Heart right ventricle (tissue), 16 donors: ENCODE data around the gene EIF1AD. TPM values are rescaled to one million over a fixed set of nuclear protein-coding genes. Genes with fewer than 3 reads are reported as not detected.
"Not testable (repeated sequence)": the region's sequence is repeated elsewhere in the genome, so short reads cannot be mapped to it uniquely, and the experiment has no call there.

ENCODE experiments used
- ATAC-seq, 8 donors: fragments of 200-7000 bp; cut with Tn5 transposase; one replicate each; pipeline ENCODE4 v1.9.1; 2020; ENCODE audit warnings: mild to moderate bottlenecking in 8 of 8, moderate library complexity in 8 of 8, moderate number of reproducible peaks in 1 of 8
- DNase-seq, 2 donors: peaks; one replicate each; pipeline ENCODE4 v3.0.0-alpha.2; 2020
- H3K27ac ChIP-seq, 10 donors: fragments of 200-600 bp; sonication (generic) in 2 of 10; one replicate each; pipeline versions ENCODE4 v1.5.0 to v1.8.0; 2020 to 2022; ENCODE audit warnings: mild to moderate bottlenecking in 3 of 10
- H3K27me3 ChIP-seq, 7 donors: fragments of 200-600 bp; one replicate each; pipeline ENCODE4 v1.8.0; 2021 to 2022; ENCODE audit warnings: mild to moderate bottlenecking in 2 of 7
- H3K36me3 ChIP-seq, 9 donors: fragments of 200-600 bp; sonication (generic) in 1 of 9; one replicate each; pipeline versions ENCODE4 v1.5.0 to v1.8.0; 2020 to 2022; ENCODE audit warnings: mild to moderate bottlenecking in 2 of 9
- H3K4me1 ChIP-seq, 9 donors: fragments of 200-600 bp; sonication (generic) in 1 of 9; one replicate each; pipeline versions ENCODE4 v1.5.0 to v1.8.0; 2020 to 2022; ENCODE audit warnings: mild to moderate bottlenecking in 4 of 9
- H3K4me3 ChIP-seq, 10 donors: fragments of 200-600 bp; sonication (generic) in 2 of 10; one replicate each; pipeline versions ENCODE4 v1.5.0 to v1.8.0; 2020 to 2022; ENCODE audit warnings: mild to moderate bottlenecking in 7 of 10, moderate library complexity in 2 of 10
- H3K9me3 ChIP-seq, 11 donors: fragments of 200-600 bp in 10 of 11; sonication (generic) in 2 of 11; one replicate each; pipeline versions ENCODE4 v1.5.0 to v1.8.0; 2013 to 2022; ENCODE audit warnings: mild to moderate bottlenecking in 2 of 11, control low read depth in 1 of 11, moderate library complexity in 1 of 11
- WGBS, 2 donors: extraction: QIAGEN DNeasy Blood & Tissue Kit; methylation state at CpG; one replicate each; pipeline ENCODE4 v1.1.7; 2013; ENCODE audit warnings: inconsistent platforms in 1 of 2; 5-methylcytosine and 5-hydroxymethylcytosine counted together
- intact Hi-C, 10 donors: fragments of 100-400 bp; cut with DNase I; formaldehyde crosslinking; loops; one replicate each; pipeline versions ENCODE4 v1.11.1 to v1.14.2; 2022
- polyA plus RNA-seq, 2 donors: library from polyadenylated mRNA; stranded (reverse); fragments of 200-250 nt; gene quantifications; one replicate each; pipeline ENCODE4 v1.2.3, GENCODE V29; 2013
- total RNA-seq, 10 donors: library from RNA; stranded (reverse); fragmentation: NEBNext Ultra II Directional in 3 of 10; extraction: Animal tissue kit (Norgen Biotek cat#: 25700) in 3 of 10; gene quantifications; one replicate each; pipeline versions ENCODE4 v1.2.1 to v1.2.4, GENCODE V29; 2021 to 2023
- TF ChIP-seq, protein P1 (sequence below), 9 donors: fragments of 200-600 bp; sonication (generic) in 2 of 9; IDR thresholded peaks; one replicate each; pipeline versions ENCODE4 v1.5.0 to v1.8.0; 2021 to 2022; ENCODE audit warnings: antibody characterized with exemption in 9 of 9, mild to moderate bottlenecking in 5 of 9, moderate library complexity in 1 of 9
- donor health status: Arrhythmogenic right ventricular cardiomyopathy.
- donor health status: ischemic (EF 13 %, LVEDD 7.1; RV severe dilation, severe dysfunction).
- donor health status: healthy with polysubstance abuse.
- donor health status: DM: no; HTN: yes; CAD: no.
- donor health status: DM: no; HTN: no; CAD: no.
- donor health status: ischemic (EF 25% LVEDD 6.9; RV normal size, moderate dysfunction).
- donor health status: ischemic (EF 25% LVEDD 5.7; RV mildly dilated, moderate dysfunction).
- donor health status: healthy.
- donor health status: DM: yes; HTN: yes; CAD: no.
- donor health status: Ischemic cardiomyopathy.
- donor health status: ischemic (EF 35%, LVEDD 5.7; RV mildly dilated, moderate dysfunction).
- donor health status: nonischemic (EF 11% LVEDD 7.7; RV severe dilation, severe dysfunction).
- donor health status: DM: yes; HTN: yes; CAD: no.
- donor health status: PGD.
- donor health status: ischemic (EF 29% LVEDD 5.4; RV normal size, mild dysfunction).
- donor health status: nonischemic (EF 23%, LVEDD 6.1; RV moderate dilation, normal function).

The EIF1AD gene
- total and polyA plus RNA-seq, 12 donors, result 15.1 to 30.0 (median 19.7) TPM

DNA sequence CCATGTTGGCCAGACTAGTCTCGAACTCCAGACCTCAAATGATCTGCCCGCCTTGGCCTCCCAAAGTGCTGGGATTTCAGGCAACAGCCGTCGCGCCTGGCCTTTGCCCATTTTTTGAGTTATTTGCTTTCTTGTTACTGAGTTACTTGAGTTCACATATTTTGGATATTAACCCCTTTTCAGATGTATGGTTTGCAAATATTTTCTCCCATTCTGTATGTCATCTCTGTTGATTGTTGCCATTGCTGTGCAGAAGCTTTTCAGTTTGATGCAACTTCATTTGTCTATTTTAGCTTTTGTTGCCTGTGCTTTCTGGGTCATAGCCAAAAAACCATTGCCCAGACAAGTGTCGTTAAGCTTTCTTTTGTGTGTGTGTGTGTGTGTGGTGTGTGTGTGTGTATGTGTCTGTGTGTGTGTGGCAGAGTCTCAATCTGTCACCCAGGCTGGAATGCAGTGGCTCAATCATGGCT, 49.9 kb downstream of the EIF1AD start:
- TF ChIP-seq, protein P1, sequence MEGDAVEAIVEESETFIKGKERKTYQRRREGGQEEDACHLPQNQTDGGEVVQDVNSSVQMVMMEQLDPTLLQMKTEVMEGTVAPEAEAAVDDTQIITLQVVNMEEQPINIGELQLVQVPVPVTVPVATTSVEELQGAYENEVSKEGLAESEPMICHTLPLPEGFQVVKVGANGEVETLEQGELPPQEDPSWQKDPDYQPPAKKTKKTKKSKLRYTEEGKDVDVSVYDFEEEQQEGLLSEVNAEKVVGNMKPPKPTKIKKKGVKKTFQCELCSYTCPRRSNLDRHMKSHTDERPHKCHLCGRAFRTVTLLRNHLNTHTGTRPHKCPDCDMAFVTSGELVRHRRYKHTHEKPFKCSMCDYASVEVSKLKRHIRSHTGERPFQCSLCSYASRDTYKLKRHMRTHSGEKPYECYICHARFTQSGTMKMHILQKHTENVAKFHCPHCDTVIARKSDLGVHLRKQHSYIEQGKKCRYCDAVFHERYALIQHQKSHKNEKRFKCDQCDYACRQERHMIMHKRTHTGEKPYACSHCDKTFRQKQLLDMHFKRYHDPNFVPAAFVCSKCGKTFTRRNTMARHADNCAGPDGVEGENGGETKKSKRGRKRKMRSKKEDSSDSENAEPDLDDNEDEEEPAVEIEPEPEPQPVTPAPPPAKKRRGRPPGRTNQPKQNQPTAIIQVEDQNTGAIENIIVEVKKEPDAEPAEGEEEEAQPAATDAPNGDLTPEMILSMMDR (IDR thresholded peaks at IDR 0.05), result no peak
- H3K27ac ChIP-seq, result no peak overlapping the region
- no peaks in the 10 kb centered on the region for H3K36me3 ChIP-seq
- H3K4me1 ChIP-seq, result peaks cover 0 to 5% (median 0%) of the 10 kb centered on the region in 9 donors
- intact Hi-C loops, result no loop called here
- peaks cover 0 to 25% (median 8%) of the 10 kb centered on the region in 7 donors for H3K27me3 ChIP-seq
- H3K9me3 ChIP-seq, result no peaks in the 10 kb centered on the region
- 72 to 80% methylated on average over 6 of the region's 6 CpGs for WGBS, 2 donors
- no peak for DNase-seq
- H3K4me3 ChIP-seq, result no peak overlapping the region
- ATAC-seq, result no peak

DNA sequence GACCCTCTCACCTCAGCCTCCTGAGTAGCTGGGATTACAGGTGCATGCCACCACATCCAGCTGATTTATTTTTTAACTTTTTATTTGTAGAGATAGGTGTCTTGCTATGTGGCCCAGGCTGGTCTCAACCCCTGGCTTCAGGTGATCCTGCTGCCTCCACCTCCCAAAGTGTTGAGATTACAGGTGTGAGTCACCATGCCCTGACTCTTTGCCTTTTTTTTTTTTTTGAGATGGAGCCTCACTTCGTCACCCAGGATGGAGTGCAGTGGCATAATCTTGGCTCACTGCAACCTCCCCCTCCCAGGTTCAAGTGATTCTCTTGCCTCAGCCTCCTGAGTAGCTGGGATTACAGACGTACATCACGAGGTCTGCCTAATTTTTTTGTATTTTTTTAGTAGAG, 50.3 kb downstream of the EIF1AD start:
- H3K9me3 ChIP-seq, ATAC-seq, H3K4me1 ChIP-seq, H3K27ac ChIP-seq, intact Hi-C loops, H3K36me3 ChIP-seq, DNase-seq, H3K4me3 ChIP-seq: not testable (repeated sequence)
- 51 to 59% methylated on average over 3 of the region's 3 CpGs for WGBS, 2 donors
- peaks cover 0 to 25% (median 8%) of the 10 kb centered on the region in 7 donors for H3K27me3 ChIP-seq

DNA sequence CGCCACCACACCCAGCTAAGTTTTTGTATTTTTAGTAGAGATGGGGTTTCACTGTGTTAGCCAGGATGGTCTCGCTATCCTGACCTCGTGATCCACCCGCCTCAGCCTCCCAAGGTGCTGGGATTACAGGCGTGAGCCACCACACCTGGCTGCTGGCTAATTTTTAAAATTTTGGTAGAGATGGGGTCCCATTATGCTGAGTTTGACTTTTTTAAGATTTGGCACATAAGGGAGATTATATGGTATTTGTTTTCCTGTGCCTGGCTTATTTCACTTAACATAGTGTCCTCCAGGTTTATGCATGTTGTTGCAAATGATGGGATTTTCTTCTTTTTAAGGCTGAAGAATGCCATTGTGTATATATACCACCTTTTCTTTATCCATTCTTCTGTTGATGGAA, 51.2 kb downstream of the EIF1AD start:
- H3K4me1 ChIP-seq, H3K4me3 ChIP-seq, H3K9me3 ChIP-seq, DNase-seq, ATAC-seq, H3K36me3 ChIP-seq, H3K27ac ChIP-seq, intact Hi-C loops: not testable (repeated sequence)
- WGBS, 2 donors, result 98 to 99% methylated on average over 5 of the region's 5 CpGs
- peaks cover 0 to 25% (median 8%) of the 10 kb centered on the region in 7 donors for H3K27me3 ChIP-seq

DNA sequence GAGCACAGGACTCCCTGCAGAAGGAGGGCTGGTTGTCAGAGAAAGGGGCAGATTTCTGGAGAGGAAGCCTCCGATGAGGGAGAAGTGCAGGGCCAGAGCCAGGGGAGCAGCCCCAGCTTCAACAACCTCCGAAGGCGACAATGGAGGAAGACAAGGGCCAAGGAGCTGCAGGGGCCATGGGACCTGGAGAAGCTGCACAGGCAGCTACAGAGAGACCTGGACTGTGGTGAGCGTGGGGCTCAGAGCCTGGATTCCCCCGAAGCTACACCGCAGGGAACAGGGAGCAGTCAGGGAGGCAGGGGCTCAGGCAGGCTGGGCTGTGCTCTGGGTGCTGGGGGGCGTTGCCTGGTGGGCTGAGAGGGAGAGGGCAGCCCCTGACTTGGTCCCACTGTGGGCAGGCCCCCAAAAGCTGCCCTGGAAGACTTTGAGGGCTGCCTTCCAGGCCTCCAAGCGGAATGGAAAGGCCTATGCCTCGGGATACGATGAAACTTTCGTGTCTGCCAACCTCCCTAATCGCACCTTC, 54.3 kb downstream of the EIF1AD start:
- 83 to 85% methylated on average over 12 of the region's 12 CpGs for WGBS, 2 donors
- Histone ChIP-seq H3K4me3 (no peak overlapping the region), H3K4me1 (no peaks in the 10 kb centered on the region), H3K27ac (no peak overlapping the region), H3K9me3 (no peaks in the 10 kb centered on the region), H3K36me3 (no peaks in the 10 kb centered on the region), H3K27me3 (peaks cover 0 to 10% (median 6%) of the 10 kb centered on the region in 7 donors)
- DNase-seq, result no peak
- TF ChIP-seq, protein P1 (IDR thresholded peaks at IDR 0.05), result no peak
- no peak for ATAC-seq
- intact Hi-C loops, result no loop called here

DNA sequence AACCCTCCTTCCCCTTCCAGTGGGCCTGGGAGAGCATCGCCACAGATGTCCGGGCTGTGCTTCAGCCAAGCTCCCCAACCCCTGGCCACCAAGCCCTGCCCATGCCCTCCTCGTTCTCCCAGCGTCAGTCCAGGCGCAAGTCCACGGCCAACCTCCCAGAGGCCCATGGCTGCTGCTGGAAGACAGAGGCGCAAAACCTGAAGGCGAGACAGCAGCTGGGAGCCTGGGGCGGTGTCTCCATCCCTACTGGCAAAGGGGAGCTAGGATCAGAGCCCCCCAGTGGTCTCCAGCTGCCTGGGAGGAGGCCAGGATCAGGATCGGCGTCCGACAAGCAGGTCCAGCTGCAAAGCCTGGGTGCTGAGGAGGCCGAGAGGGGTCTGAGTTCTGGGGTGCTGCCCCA, 54.8 kb downstream of the EIF1AD start:
- DNase-seq, result no peak
- Histone ChIP-seq H3K9me3 (no peaks in the 10 kb centered on the region), H3K27me3 (peaks cover 0 to 10% (median 6%) of the 10 kb centered on the region in 7 donors), H3K4me1 (no peaks in the 10 kb centered on the region), H3K27ac (no peak overlapping the region), H3K36me3 (no peaks in the 10 kb centered on the region), H3K4me3 (no peak overlapping the region)
- WGBS, 2 donors, result 39 to 46% methylated on average over 13 of the region's 13 CpGs
- TF ChIP-seq, protein P1 (IDR thresholded peaks at IDR 0.05), result no peak
- ATAC-seq, result no peak
- intact Hi-C loops, result no loop called here
